WERI-Rb-1 (cell line): ENCODE data around the gene SLC41A3.
"Not testable (repeated sequence)": the region's sequence is repeated elsewhere in the genome, so short reads cannot be mapped to it uniquely, and the experiment has no call there.

ENCODE experiments used
- DNase-seq: peaks from one replicate; pipeline ENCODE4 v3.0.0-alpha.2; 2020
- H3K27ac ChIP-seq: fragments of 250-450 bp; sonication (Bioruptor Pico); 2 replicates; pipeline ENCODE4 v1.5.1; 2020; ENCODE audit warnings: mild to moderate bottlenecking, moderate library complexity
- H3K27me3 ChIP-seq: fragments of 250-450 bp; sonication (Bioruptor Pico); 2 replicates; pipeline ENCODE4 v1.5.1; 2021; ENCODE audit warnings: mild to moderate bottlenecking, low read depth, moderate library complexity; ENCODE audit not compliant: insufficient read depth, severe bottlenecking
- H3K36me3 ChIP-seq: fragments of 250-450 bp; sonication (Bioruptor Pico); 2 replicates; pipeline ENCODE4 v1.5.1; 2020; ENCODE audit warnings: mild to moderate bottlenecking, moderate library complexity
- H3K4me3 ChIP-seq: 2 replicates; pipeline ENCODE4 v1.5.1; 2011; ENCODE audit warnings: low read depth, mild to moderate bottlenecking, control low read depth, low read length
- H3K9me3 ChIP-seq: fragments of 250-450 bp; sonication (Bioruptor Pico); 2 replicates; pipeline ENCODE4 v1.5.1; 2021; ENCODE audit warnings: mild to moderate bottlenecking, moderate library complexity; ENCODE audit not compliant: severe bottlenecking
- TF ChIP-seq, protein P1 (sequence below): IDR thresholded peaks from 2 replicates; pipeline ENCODE4 v1.5.1; 2011; ENCODE audit warnings: low read depth, mild to moderate bottlenecking, control low read depth, inconsistent platforms, low read length

SLC41A3 gene

DNA sequence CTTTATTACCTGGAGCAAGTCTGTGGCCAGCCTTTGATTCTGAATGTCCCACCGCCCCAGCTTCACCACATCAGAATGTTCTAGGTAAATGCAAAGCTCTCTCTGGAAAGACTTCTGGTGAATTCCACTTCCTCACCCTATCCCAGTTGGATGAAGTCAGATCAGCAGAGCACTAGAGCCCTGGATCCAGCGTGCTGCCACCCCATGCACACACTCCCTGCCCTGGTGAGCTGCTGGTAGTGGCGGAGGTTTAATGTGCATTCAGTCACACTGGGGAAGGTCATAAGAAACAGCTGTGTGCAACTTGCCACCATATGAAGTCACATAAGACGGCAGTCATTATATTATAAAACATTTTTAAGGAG is 16.3 kb upstream of the SLC41A3 start:
- TF ChIP-seq, protein P1, sequence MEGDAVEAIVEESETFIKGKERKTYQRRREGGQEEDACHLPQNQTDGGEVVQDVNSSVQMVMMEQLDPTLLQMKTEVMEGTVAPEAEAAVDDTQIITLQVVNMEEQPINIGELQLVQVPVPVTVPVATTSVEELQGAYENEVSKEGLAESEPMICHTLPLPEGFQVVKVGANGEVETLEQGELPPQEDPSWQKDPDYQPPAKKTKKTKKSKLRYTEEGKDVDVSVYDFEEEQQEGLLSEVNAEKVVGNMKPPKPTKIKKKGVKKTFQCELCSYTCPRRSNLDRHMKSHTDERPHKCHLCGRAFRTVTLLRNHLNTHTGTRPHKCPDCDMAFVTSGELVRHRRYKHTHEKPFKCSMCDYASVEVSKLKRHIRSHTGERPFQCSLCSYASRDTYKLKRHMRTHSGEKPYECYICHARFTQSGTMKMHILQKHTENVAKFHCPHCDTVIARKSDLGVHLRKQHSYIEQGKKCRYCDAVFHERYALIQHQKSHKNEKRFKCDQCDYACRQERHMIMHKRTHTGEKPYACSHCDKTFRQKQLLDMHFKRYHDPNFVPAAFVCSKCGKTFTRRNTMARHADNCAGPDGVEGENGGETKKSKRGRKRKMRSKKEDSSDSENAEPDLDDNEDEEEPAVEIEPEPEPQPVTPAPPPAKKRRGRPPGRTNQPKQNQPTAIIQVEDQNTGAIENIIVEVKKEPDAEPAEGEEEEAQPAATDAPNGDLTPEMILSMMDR, result no peak

DNA sequence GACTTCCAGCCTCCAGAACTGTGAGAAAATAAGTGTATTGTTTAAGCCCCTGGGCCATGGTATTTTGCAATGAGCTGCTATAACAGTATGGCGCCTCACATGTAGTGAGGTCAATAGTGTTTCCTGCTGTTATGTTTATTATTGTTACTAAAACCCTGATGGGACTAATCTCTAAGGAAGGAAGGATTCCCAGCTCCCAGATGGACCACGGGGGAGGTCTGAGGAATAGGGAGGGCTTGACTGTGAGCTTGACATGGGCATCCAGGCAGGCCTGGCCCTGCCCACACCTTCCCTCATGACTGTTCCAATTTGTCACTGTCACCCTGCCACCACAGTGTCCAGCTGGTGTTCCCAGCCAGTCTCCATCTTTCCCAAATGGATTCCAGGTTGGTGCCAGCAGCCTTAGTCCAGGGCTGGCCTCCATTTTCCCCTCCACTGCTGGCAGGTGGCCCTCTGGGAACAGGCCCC is 14.5 kb upstream of the SLC41A3 start:
- Histone ChIP-seq H3K9me3 (peaks cover 9% of the 10 kb centered on the region), H3K27me3 (no peaks in the 10 kb centered on the region), H3K36me3 (no peaks in the 10 kb centered on the region), H3K4me3 (no peak overlapping the region), H3K27ac (peak overlapping the region; percentile 2; the same call in 1 of the 2 replicates)
- TF ChIP-seq, protein P1, result no peak
- DNase-seq, result peak; percentile 37

More for the DNA sequence above, 16.3 kb upstream of the SLC41A3 start:
- Histone ChIP-seq H3K27me3 (no peaks in the 10 kb centered on the region), H3K36me3 (no peaks in the 10 kb centered on the region), H3K9me3 (peaks cover 9% of the 10 kb centered on the region), H3K27ac (no peak overlapping the region), H3K4me3 (no peak overlapping the region)
- DNase-seq, result no peak

DNA sequence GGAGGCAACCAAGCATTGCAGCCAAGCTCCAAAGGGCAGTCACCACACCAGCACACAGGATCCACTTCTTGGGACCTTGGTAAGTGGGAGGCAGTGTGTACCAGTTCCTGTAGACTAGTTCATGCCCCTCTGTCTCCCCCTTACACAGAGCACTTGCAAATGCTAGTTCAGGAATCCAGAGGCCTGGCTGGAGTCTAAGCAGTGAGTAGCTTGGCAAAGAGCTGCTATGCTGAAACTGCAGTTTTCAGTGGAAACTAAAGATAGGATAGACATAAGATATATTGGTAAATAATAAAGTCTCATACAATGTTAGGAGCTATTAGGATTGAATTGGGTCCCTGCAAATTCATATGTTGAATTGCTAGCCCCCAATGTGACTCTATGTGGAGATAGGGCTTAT is 13.9 kb upstream of the SLC41A3 start:
- Histone ChIP-seq H3K9me3 (peaks cover 9% of the 10 kb centered on the region), H3K27ac (no peak overlapping the region), H3K4me3 (no peak overlapping the region), H3K27me3 (no peaks in the 10 kb centered on the region), H3K36me3 (no peaks in the 10 kb centered on the region)
- no peak for DNase-seq
- TF ChIP-seq, protein P1, result no peak

DNA sequence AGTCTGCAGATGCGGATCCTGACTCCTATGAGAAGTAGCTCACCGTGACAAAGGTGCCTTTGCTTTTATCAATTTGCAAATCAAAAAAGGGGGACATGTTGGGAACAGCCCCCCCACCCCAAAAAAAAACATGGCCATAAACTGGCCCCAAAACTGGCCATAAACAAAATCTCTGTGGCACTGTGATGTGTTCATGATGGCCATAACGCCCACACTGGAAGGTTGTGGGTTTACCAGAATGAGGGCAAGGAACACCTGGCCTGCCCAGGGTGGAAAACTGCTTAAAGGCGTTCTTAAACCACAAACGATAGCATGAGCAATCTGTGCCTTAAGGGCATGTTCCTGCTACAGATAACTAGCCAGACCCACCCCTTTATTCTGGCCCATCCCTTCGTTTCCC is 12.3 kb upstream of the SLC41A3 start:
- H3K4me3 ChIP-seq, DNase-seq, H3K9me3 ChIP-seq, H3K27me3 ChIP-seq, H3K27ac ChIP-seq, H3K36me3 ChIP-seq: not testable (repeated sequence)

DNA sequence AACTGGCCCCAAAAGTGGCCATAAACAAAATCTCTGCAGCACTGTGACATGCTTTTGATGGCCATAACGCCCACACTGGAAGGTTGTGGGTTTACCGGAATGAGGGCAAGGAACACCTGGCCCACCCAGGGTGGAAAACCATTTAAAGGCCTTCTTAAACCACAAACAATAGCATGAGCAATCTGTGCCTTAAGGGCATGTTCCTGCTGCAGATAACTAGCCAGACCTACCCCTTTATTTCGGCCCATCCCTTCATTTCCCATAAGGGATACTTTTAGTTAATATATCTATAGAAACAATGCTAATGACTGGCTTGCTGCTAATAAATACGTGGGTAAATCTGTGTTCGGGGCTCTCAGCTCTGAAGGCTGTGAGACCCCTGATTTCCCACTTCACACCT is 8.2 kb upstream of the SLC41A3 start:
- H3K9me3 ChIP-seq, result peaks cover 13% of the 10 kb centered on the region
- not testable (repeated sequence) for H3K27me3 ChIP-seq, H3K27ac ChIP-seq, H3K36me3 ChIP-seq, H3K4me3 ChIP-seq, DNase-seq

DNA sequence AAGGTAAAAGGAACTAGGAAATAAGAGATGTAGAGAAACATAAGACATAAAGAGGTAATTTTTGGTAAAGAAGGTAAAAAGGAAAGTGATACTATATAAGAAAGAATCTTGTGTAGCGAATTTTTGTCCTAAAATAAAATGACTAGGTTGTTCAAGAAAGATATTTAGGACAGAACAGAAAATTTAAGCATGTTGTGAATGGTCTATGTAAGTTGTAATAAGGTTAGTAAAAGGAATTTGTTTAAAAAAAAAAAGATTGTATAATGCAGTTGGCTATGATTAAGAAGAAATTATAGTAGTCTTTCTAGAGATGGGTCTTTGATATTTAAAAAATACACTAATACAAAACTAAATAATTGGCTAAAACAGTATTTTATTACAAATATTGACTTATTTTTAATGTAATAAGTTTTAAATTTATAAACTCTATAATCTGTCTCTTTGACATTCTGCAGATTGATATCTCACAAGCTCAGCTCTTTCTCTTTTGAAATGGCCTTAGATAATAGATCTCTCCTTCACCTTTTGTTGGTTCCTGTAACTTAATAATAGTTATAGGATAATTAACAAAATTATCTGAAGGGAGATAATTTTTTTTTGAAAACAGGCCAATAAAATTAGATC is 3.7 kb upstream of the SLC41A3 start:
- H3K4me3 ChIP-seq, result no peak overlapping the region
- H3K36me3 ChIP-seq, result no peaks in the 10 kb centered on the region
- no peak for DNase-seq
- TF ChIP-seq, protein P1, result no peak
- peaks cover 4% of the 10 kb centered on the region for H3K9me3 ChIP-seq
- no peaks in the 10 kb centered on the region for H3K27me3 ChIP-seq
- no peak overlapping the region for H3K27ac ChIP-seq

DNA sequence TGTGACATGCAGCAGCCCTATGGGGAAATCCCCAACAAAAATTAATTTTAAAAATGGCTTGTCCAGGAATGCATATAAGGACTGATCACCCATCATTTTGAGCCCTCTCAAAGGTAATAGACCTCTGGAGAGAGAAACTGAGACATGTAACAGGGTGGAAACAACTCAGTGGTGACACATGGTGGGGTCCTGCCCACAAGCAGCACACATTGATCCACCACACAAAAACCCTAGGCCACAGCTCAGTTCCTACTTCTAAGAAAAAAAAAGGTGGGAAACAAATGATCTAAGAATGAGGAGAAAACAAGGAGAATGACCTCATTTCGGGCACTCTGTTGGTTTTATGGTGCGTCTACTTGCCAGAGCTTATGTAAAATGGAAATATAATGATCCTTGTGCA is 1.9 kb upstream of the SLC41A3 start:
- Histone ChIP-seq H3K36me3 (no peaks in the 10 kb centered on the region; the same call in 1 of the 2 replicates), H3K9me3 (peaks cover 4% of the 10 kb centered on the region), H3K4me3 (no peak overlapping the region), H3K27ac (no peak overlapping the region), H3K27me3 (no peaks in the 10 kb centered on the region)
- DNase-seq, result no peak
- TF ChIP-seq, protein P1, result no peak
